OCI-LY7 (cell line): ENCODE results near the gene PEX10.

Experiments
- CTCF ChIP-seq: fragments of 200-600 bp; sonication (generic); conservative IDR thresholded peaks from 2 replicates; pipeline ENCODE4 v1.5.1; 2014; ENCODE audit warnings: mild to moderate bottlenecking, antibody characterized with exemption, low read length, moderate library complexity, mixed read lengths
- EZH2phosphoT487 ChIP-seq: fragments of 200-600 bp; sonication (generic); IDR thresholded peaks from 2 replicates; pipeline ENCODE4 v1.6.1; 2018; ENCODE audit warnings: low read depth, borderline replicate concordance, mild to moderate bottlenecking, mixed run types, antibody characterized with exemption, low read length, moderate library complexity, mixed read lengths

- TF ChIP-seq CTCF (no peak), EZH2phosphoT487 (no peak)
These were observed 56.7 kb downstream of the PEX10 start for GRCh38 chr1:2355373-2356261.
